Muscle of leg (tissue), 11 donors: ENCODE measurements around the gene TEX26. TPM values are rescaled to one million over a fixed set of nuclear protein-coding genes. Genes with fewer than 3 reads are reported as not detected.

Experiments
- DNase-seq: peaks from one replicate; pipeline ENCODE4 v3.0.0; 2013
- H3K27ac ChIP-seq: one replicate; pipeline ENCODE4 v1.5.1; 2013; ENCODE audit warnings: mild to moderate bottlenecking, low read length, control low read depth
- H3K27me3 ChIP-seq: one replicate; pipeline ENCODE4 v1.6.1; 2013; ENCODE audit warnings: low read length; ENCODE audit not compliant: control insufficient read depth, insufficient read depth
- H3K36me3 ChIP-seq: one replicate; pipeline ENCODE4 v1.6.1; 2013; ENCODE audit warnings: low read length; ENCODE audit not compliant: control insufficient read depth, insufficient read depth
- H3K4me1 ChIP-seq: one replicate; pipeline ENCODE4 v1.6.1; 2013; ENCODE audit warnings: low read length; ENCODE audit not compliant: control insufficient read depth, insufficient read depth
- H3K4me3 ChIP-seq: one replicate; pipeline ENCODE4 v1.5.1; 2013; ENCODE audit warnings: low read length, control low read depth
- H3K9me3 ChIP-seq: replicated peaks from 2 replicates; pipeline ENCODE4 v1.6.1; 2013; ENCODE audit warnings: low read depth, low read length; ENCODE audit not compliant: control insufficient read depth
- WGBS: methylation state at CpG from one replicate; pipeline ENCODE4 v1.1.5; 2013; ENCODE audit warnings: missing lambda C conversion rate; ENCODE audit not compliant: insufficient coverage; 5-methylcytosine and 5-hydroxymethylcytosine counted together
- polyA plus RNA-seq, 8 donors: library from polyadenylated mRNA; unstranded; fragments of 120-200 nt; gene quantifications; one replicate each; pipeline versions ENCODE4 v1.2.1 to v1.2.3, GENCODE V29; 2013; ENCODE audit warnings: inconsistent platforms in 1 of 8, low replicate concordance in 1 of 8; ENCODE audit not compliant: insufficient read length in 8 of 8, insufficient read depth in 1 of 8
- total RNA-seq: library from RNA; stranded (reverse); fragments of 120-200 nt; gene quantifications from one replicate; pipeline ENCODE4 v1.2.4, GENCODE V29; 2013

Gene TEX26
- total and polyA plus RNA-seq, 9 donors: 0.09 to 0.34 (median 0.29) TPM; not detected in 2

DNA sequence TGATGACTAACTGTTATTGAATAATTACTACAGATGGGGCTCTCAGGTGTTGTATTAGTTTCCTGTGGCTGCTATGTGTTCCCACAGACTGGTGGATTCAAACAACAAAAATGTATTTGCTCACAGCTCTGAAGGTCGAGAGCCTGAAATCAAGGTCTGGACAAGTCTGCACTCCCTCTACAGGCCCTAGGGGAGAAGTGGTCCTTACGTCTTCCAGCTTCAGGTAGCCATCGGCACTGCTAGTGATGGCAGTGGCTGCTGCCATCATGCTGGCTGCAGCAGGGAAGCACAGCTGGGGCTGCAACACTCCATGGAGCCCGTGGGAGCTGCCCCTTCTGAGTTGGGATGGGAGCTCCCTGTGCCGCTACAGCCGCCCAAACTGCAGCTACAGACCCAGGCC is 1.9 kb downstream of the TEX26 start:
- Histone ChIP-seq H3K9me3 (no peaks in the 10 kb centered on the region), H3K27me3 (peaks cover 4% of the 10 kb centered on the region), H3K36me3 (no peaks in the 10 kb centered on the region), H3K4me3 (no peak overlapping the region), H3K4me1 (peaks cover 11% of the 10 kb centered on the region), H3K27ac (no peak overlapping the region)
- 63% methylated on average over 6 of the region's 6 CpGs for WGBS
- no peak for DNase-seq

- H3K36me3 ChIP-seq: no peaks in the 10 kb centered on the region
- H3K9me3 ChIP-seq: no peaks in the 10 kb centered on the region
- no peak for DNase-seq
- peaks cover 11% of the 10 kb centered on the region for H3K4me1 ChIP-seq
- no peak overlapping the region for H3K27ac ChIP-seq
- 89% methylated on average over 3 of the region's 3 CpGs for WGBS
- H3K27me3 ChIP-seq: peaks cover 4% of the 10 kb centered on the region
- no peak overlapping the region for H3K4me3 ChIP-seq
These were observed 2.3 kb downstream of the TEX26 start for GRCh38 chr13:30934803-30935202.

DNA sequence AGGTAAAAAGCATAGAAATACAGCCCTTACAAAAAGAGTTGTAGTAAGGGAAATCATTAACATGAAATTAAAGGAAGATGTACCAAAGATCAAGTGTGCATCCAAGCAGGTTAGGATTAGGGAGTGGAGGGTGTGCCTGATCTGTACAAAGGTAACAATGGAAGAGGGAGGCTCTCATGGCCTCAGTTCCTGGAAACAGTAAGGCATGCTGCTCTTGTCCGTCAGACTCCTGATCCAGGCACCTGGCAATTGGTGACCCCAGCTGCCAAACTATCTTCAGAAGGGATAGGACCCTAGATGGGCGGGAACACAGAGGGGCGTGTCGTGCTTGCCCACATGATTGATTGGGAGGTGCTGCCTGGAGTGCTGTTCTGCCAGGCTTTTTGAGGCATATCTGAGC is 4.5 kb downstream of the TEX26 start:
- no peaks in the 10 kb centered on the region for H3K36me3 ChIP-seq

DNA sequence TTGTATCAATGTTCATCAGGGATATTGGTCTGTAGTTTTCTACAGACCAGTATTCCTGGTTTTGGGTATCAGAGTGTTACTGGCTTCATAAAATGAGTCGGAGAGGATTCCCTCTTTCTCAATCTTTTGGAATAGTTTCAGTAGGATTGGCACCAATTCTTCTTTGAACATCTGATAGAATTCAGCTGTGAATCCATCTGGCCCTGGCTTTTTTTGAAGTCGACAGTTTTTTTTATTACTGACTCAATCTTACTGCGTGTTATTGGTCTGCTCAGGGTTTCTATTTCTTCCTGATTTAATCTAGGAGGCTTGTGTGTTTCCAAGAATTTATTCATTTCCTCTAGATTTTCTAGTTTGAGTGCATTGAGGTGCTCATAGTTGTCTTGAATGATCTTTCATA is 11.4 kb downstream of the TEX26 start:
- Histone ChIP-seq H3K9me3 (peaks cover 4% of the 10 kb centered on the region), H3K4me1 (no peaks in the 10 kb centered on the region), H3K4me3 (no peak overlapping the region), H3K27ac (no peak overlapping the region), H3K27me3 (no peaks in the 10 kb centered on the region), H3K36me3 (no peaks in the 10 kb centered on the region)
- no CpG with 5 or more reads among the region's 3 CpGs for WGBS
- DNase-seq: no peak

More for the DNA sequence above, 4.5 kb downstream of the TEX26 start:
- peaks cover 11% of the 10 kb centered on the region for H3K4me1 ChIP-seq
- WGBS: 70% methylated on average over 4 of the region's 4 CpGs
- no peaks in the 10 kb centered on the region for H3K9me3 ChIP-seq
- DNase-seq: no peak
- no peak overlapping the region for H3K4me3 ChIP-seq
- H3K27ac ChIP-seq: no peak overlapping the region
- peaks cover 4% of the 10 kb centered on the region for H3K27me3 ChIP-seq

- Histone ChIP-seq H3K27me3 (peaks cover 2% of the 10 kb centered on the region), H3K27ac (no peak overlapping the region), H3K9me3 (peaks cover 2% of the 10 kb centered on the region), H3K4me3 (no peak overlapping the region), H3K36me3 (no peaks in the 10 kb centered on the region), H3K4me1 (no peaks in the 10 kb centered on the region)
- no peak for DNase-seq
- 81% methylated on average over 3 of the region's 5 CpGs for WGBS
These were observed 24.9 kb downstream of the TEX26 start for GRCh38 chr13:30957258-30957943.

DNA sequence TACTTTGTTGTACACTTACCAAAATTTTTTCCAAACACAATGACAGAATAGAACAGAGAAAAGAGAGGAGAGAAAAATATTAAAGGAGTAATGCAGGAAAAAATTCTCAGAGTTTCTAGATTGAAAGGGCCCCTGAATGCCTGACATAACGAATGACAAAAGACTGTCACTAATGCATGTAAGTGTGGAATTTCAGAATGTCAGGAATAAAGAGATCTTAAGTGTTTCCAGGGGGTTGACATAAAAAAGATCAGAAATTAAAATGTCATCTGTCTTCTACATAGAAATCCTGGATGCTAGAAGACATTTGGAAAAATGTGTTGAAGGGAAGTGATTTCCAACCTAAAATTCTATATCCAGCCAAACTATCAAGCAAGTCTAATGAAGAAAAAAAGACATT is 27.2 kb downstream of the TEX26 start:
- Histone ChIP-seq H3K9me3 (peaks cover 2% of the 10 kb centered on the region), H3K27me3 (peaks cover 2% of the 10 kb centered on the region), H3K27ac (no peak overlapping the region), H3K36me3 (no peaks in the 10 kb centered on the region), H3K4me1 (peaks cover 2% of the 10 kb centered on the region), H3K4me3 (no peak overlapping the region)
- WGBS: no CpG with 5 or more reads among the region's 1 CpG
- DNase-seq: no peak

GRCh38 chr13:30963791-30964190 is 31.3 kb downstream of the TEX26 start:
- no peak overlapping the region for H3K27ac ChIP-seq
- peaks cover 2% of the 10 kb centered on the region for H3K27me3 ChIP-seq
- peaks cover 2% of the 10 kb centered on the region for H3K4me1 ChIP-seq
- DNase-seq: peak; percentile 44
- no peak overlapping the region for H3K4me3 ChIP-seq
- no peaks in the 10 kb centered on the region for H3K9me3 ChIP-seq
- WGBS: 7% methylated on average over 5 of the region's 5 CpGs
- no peaks in the 10 kb centered on the region for H3K36me3 ChIP-seq

GRCh38 chr13:30965380-30965779 is 32.9 kb downstream of the TEX26 start:
- Histone ChIP-seq H3K36me3 (no peaks in the 10 kb centered on the region), H3K4me3 (no peak overlapping the region), H3K4me1 (peaks cover 2% of the 10 kb centered on the region), H3K27me3 (no peaks in the 10 kb centered on the region), H3K9me3 (no peaks in the 10 kb centered on the region), H3K27ac (no peak overlapping the region)
- no peak for DNase-seq
- no CpG with 5 or more reads among the region's 1 CpG for WGBS

DNA sequence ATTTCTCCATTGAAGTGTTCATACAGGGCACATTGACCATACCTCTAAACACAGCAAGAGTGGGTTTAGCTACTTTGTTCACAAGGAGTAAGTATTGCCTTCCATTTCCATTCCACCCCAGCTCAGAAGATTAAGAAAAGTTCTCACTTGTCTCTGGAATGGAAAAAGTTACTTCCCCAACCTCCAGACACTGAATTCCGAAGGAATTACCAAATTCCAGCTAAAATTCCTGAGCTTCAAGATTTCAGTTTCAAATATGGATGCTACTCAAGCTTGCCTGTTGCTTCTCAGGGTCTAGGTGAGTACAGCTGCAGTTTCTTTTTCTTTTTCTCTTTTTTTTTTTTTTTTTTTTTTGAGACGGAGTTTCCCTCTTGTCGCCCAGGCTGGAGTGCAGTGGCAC is 33.6 kb downstream of the TEX26 start:
- peaks cover 2% of the 10 kb centered on the region for H3K4me1 ChIP-seq
- H3K27me3 ChIP-seq: no peaks in the 10 kb centered on the region
- no CpG with 5 or more reads among the region's 3 CpGs for WGBS
- no peak for DNase-seq
- no peaks in the 10 kb centered on the region for H3K9me3 ChIP-seq
- no peaks in the 10 kb centered on the region for H3K36me3 ChIP-seq
- H3K4me3 ChIP-seq: no peak overlapping the region
- H3K27ac ChIP-seq: no peak overlapping the region

DNA sequence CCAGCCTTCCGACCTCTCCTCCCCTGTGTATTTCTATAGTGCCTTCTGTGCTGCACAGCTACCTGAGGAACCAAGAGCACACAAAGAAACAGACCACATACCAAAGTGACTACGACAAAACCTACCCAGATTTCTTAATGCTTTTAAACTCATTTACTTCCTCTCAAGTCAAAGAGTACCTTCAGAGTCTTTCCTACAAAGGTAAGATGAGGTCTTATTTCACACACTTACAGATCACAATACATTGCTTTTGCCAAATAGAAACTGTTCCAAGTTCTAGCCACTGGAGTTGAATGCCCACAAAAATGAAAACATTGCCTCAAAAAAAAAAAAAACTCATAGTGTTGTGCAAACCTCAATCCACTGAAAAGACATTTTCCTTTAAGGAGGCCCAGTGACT is 36.4 kb downstream of the TEX26 start:
- 60% methylated on average over 1 of the region's 2 CpGs for WGBS
- no peak overlapping the region for H3K27ac ChIP-seq
- H3K27me3 ChIP-seq: no peaks in the 10 kb centered on the region
- H3K9me3 ChIP-seq: no peaks in the 10 kb centered on the region
- no peaks in the 10 kb centered on the region for H3K36me3 ChIP-seq
- no peak for DNase-seq
- H3K4me1 ChIP-seq: peaks cover 2% of the 10 kb centered on the region
- no peak overlapping the region for H3K4me3 ChIP-seq

- DNase-seq: no peak
These were observed 39.1 kb downstream of the TEX26 start for GRCh38 chr13:30971575-30971974.

More at GRCh38 chr13:30971575-30971974, 39.1 kb downstream of the TEX26 start:
- Histone ChIP-seq H3K4me1 (no peaks in the 10 kb centered on the region), H3K4me3 (no peak overlapping the region), H3K9me3 (no peaks in the 10 kb centered on the region), H3K27ac (no peak overlapping the region), H3K36me3 (no peaks in the 10 kb centered on the region), H3K27me3 (no peaks in the 10 kb centered on the region)
- WGBS: no CpG with 5 or more reads among the region's 2 CpGs
